GDM1 (cell line): ENCODE results near the gene RBP5.
A peak's percentile ranks its signal among the peaks of the same experiment; 100 is the strongest.

Experiments used
- DNase-seq: peaks from one replicate; lab custom pipeline; 2025; lab: John Stamatoyannopoulos, UW

Gene RBP5

DNA sequence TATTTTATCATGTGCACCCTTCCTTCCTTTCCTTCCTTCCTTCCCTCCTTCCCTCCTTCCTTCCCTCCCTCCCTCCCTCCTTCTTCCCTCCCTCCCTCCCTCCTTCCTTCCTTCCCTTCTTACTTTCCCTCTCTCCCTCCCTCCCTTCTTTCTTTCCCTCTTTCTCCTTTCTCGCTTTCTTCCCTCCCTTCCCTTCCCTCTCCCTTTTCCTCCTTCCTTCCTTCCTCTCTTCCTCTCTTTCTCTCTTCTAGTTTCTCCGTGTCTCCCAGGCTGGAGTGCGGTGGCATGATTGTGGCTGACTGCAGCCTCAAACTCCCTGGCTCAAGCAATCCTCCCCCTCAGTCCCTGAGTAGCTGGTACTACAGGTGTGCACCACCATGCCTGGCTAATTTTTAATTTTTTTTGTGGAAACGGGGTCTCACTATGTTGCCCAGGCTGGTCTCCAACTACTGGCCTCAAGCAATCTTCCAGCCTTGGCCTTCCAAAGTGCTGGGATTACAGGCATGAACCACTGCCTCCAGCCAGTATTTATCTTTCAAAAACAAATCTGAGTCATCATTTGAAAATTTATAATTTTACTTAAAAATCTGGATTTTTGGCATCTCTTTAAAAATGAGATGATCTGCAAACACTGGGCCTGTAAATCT is 27.5 kb downstream of the RBP5 start:
- DNase-seq: no peak

- DNase-seq: no peak
Observed at GRCh38 chr12:7100239-7100638, 28.4 kb downstream of the RBP5 start.

GRCh38 chr12:7099290-7099996 is 29.2 kb downstream of the RBP5 start:
- no peak for DNase-seq

GRCh38 chr12:7096979-7097378 is 31.7 kb downstream of the RBP5 start:
- DNase-seq: no peak

DNA sequence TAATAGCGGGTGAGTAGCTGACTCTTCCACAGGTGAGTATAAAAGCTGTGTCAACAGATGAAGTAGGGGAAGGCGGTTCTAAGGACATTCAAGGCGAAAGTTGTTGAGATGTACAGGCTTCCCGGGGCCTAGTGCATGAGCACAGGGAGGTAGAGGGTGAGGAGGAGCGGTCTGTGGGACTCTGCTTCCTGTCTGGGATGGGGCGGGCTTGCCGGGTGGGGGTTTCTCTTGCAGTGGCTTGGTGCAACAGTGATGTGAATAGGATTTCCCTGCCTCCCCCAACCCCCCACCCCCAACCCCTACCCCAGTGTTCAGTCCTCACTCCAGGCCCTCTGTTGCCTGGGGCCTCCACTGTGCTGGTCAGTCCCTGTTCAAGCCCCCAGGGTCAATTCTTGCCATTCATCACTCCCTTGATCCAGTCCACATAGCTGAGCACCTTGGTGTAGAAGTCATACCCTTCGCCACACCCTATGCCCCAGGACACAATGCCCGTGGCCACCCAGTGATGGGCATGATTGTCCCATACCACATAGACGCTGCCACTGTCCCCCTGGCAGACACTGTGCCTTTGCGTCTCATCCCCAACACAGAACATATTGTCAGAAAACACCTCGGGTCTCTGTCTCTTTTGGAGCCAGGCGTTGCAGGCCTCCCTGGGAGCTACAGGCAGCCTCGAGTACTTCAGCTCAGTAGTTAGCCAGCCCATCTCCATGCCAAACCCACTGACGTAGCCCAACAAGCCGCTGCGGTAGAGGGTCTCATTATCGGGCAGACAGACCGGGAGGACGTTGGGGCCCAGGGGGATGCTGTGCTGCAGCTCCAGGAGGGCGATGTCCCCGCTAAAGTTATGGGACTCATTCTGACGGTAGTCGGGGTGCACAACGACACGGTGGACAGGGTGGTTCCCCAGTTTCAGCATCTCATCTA is 32.4 kb downstream of the RBP5 start:
- no peak for DNase-seq

GRCh38 chr12:7093892-7094291 is 34.8 kb downstream of the RBP5 start:
- no peak for DNase-seq

GRCh38 chr12:7093486-7093885 is 35.2 kb downstream of the RBP5 start:
- no peak for DNase-seq

DNA sequence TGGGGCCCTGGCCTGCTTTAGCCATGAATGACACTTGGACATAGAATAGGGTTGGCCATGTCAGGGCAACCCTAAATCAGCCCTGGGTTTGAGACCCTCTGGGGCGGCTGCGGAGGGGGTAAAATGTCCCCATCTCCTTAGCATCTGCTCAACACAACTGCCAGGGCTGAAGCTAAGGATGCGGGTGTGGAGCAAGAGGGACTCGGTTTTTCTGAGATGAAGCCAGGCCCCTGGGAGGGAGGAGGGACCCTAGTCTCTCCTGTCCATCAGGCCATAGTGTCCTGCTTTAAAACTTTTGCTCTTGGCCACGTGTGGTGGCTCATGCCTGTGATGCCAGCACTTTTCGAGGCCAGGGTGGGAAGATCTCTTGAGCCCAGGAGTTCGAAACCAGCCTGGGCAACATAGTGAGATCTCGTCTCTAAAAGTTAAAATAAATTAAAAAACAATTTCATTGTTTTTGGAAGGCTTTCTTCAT is 35.7 kb downstream of the RBP5 start:
- DNase-seq: no peak

GRCh38 chr12:7092229-7092985 is 36.3 kb downstream of the RBP5 start, which contains the start of gene C1R:
Gene C1R (minus strand): TSS chr12:7092445. CDS start chr12:7092388, 57 bp downstream.
- peak; percentile 48 for DNase-seq

GRCh38 chr12:7091660-7092228 is 36.9 kb downstream of the RBP5 start:
- no peak for DNase-seq

GRCh38 chr12:7091171-7091570 is 37.5 kb downstream of the RBP5 start:
- DNase-seq: no peak

DNA sequence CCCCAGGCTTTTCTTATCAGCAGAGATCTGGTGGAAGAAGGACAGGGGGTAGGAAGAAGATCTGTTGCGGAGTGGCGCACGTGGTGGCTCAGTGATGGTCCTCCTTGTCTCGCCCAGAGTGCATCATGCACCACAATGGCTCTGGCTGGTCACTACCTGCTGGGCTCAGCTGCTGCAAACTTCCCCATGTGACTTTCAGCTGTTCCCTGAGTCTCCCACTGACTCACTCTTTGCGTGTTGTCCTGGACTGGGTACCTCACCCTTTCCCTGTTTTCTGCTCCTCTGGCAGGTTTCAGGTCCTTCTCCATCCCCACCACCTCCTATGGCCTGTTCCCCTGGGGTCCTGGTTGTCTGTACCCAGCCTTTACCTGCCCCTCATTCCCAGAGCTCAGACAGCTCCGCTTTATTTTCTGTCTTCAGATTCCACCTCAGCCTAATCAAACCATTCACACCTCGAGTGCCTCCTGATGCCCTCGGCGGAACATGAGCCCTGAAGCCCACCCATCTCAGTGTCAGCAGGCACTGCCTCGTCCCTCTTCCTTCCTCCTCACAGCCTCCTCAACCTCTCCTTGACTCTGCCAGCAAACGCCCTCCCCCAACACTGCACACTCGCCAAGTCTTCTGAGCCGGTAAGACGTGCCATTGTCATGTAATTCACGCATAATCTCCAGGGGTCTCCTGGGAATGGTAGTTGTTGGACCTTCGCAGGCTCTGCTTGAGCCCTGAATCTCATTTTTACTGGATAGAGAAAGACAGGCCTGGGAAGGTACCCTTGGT is 38.3 kb downstream of the RBP5 start:
- no peak for DNase-seq

DNA sequence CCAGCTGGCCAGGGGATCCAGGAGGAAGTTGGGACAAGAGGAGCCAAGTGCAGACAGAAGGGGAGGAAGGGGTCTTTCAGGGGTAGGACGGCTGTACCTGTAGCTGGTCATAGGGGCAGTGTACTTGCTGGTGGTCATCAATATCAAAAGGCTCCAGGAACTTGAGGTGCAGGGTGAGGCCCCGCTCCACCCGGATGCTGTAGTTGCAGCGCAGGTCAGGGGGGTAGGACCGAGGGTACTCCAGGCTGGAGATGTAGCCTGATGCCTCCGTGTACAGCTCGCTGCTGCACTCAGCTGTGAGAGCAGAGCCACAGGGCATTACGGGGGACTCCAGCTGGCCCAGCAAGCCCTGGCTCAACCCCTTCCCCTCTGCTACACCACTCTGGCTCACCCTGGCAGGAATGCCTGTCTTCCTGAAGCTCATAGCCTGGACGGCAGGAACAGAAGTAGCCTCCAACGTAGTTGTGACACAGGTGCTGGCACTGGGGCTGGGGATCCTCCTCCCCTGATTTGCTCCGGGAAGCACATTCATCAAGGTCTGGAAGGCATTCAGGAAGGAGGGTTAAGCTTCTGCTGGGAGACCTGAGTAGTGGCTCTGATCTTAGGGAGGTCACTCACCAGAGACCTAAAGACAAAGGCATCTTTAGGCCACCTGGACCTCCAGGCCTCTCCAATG is 39.4 kb downstream of the RBP5 start:
- DNase-seq: no peak

GRCh38 chr12:7083125-7083524 is 45.6 kb downstream of the RBP5 start:
- no peak for DNase-seq

DNA sequence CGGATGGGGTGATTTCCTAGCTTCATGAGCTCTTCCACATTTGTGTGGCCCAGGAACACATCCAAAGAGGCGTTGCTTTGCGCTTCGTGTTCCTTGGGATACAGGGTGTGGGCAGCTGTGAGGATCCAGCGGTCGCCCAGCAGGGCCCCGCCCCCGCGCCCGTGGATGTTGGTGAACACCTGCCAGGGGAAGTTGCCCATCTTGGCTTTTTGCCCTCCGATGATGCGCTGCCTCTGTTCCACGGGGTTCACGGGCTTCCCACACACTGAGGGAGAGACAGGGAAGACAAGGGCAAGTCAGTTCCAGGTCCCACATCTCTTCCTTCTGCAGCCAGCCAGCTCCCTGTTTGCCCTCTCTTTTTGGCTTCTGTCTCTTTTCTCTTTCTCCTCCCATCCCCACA is 47.7 kb downstream of the RBP5 start:
- DNase-seq: no peak

DNA sequence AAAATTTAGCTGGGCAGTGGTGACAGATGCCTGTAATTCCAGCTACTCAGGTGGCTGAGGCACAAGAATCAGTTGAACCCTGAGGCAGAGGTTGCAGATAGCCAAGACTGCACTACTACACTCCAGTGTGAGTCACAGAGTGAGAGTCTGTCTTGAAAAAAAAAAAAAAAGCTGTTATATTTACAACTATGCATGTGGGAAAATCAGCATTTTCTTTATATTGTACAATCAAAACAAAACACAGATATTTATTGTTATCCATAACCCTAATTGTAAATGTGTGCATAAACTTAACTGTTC is 48.9 kb downstream of the RBP5 start:
- DNase-seq: no peak

DNA sequence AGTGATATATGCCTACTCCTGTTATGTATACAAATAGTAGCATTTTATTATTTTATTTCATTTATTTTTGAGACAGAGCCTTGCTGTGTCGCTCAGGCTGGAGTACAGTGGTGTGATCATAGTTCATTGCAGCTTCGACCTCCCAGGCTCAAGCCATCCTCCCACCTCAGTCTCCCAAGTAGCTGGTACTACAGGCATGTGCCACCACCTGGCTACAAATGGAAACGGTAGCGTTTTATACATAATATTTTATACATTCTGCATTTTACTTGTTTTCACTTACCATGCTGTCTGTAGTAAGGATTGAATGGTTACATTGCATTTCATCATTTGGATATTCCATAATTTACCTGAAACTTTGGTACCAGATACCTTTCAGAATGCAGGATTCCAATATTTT is 50.5 kb downstream of the RBP5 start:
- DNase-seq: no peak

DNA sequence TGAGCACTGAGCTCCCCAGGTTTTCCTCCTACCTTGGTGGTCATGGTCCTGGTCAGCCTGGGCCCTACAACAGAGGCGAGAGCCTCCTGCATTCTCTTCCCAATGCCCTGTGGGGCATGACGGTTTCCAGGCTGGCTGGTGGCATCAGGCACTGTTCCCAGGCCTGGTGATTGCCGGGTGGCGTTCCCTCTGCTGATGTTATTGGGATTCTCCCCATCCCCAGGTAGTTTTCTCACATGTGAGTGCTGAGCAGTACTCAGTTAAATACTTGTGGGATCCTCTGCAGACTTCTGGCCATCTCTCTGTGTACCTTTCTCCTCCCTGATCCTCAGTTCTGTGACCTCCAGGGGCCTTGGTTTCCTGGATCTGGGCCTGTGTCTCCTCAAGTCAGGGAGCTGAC is 52.2 kb downstream of the RBP5 start:
- DNase-seq: no peak

GRCh38 chr12:7075939-7076338 is 52.8 kb downstream of the RBP5 start:
- no peak for DNase-seq

- DNase-seq: no peak
Observed at GRCh38 chr12:7075518-7075917, 53.2 kb downstream of the RBP5 start.
